Keratinocyte (primary cell): Measurements from ENCODE around the gene BRD1. TPM values are rescaled to one million over a fixed set of nuclear protein-coding genes. Genes with fewer than 3 reads are reported as not detected.
"Not testable (repeated sequence)": the region's sequence is repeated elsewhere in the genome, so short reads cannot be mapped to it uniquely, and the experiment has no call there.

ENCODE experiments used
- DNase-seq: peaks from one replicate; pipeline ENCODE4 v3.0.0-alpha.2; 2011; ENCODE audit warnings: low read depth, missing footprints, low spot score
- FAIRE-seq: peaks from 2 replicates; lab custom pipeline; 2011; peaks lifted over from hg19 to GRCh38; lab: Jason Lieb, UNC
- H2AFZ ChIP-seq: 2 replicates; pipeline ENCODE4 v1.6.0; 2012; ENCODE audit warnings: low read length, control low read depth, inconsistent platforms; ENCODE audit not compliant: control insufficient read depth
- H3K27ac ChIP-seq: 2 replicates; pipeline ENCODE4 v1.5.1; 2011; ENCODE audit warnings: low read length; ENCODE audit not compliant: control insufficient read depth, insufficient read depth
- H3K27me3 ChIP-seq: 3 replicates; pipeline ENCODE4 v1.6.0; 2011; ENCODE audit warnings: low read length; ENCODE audit not compliant: control insufficient read depth, insufficient read depth; ENCODE audit errors: extremely low read depth
- H3K36me3 ChIP-seq, 2 experiments: 2 replicates in 1 of 2; 3 replicates in 1 of 2; pipeline ENCODE4 v1.5.1; 2011; ENCODE audit warnings: low read length in 2 of 2, mild to moderate bottlenecking in 1 of 2; ENCODE audit not compliant: control insufficient read depth in 2 of 2, insufficient read depth in 2 of 2; ENCODE audit errors: extremely low read depth in 1 of 2
- H3K4me1 ChIP-seq: 3 replicates; pipeline ENCODE4 v1.5.1; 2011; ENCODE audit warnings: low read length; ENCODE audit not compliant: control insufficient read depth, insufficient read depth; ENCODE audit errors: extremely low read depth
- H3K4me2 ChIP-seq: 3 replicates; pipeline ENCODE4 v1.6.0; 2011; ENCODE audit warnings: low read depth, low read length; ENCODE audit not compliant: control insufficient read depth, insufficient read depth; ENCODE audit errors: extremely low read depth
- H3K4me3 ChIP-seq, 3 experiments: fragments of 200-600 bp in 1 of 3; sonication (generic) in 1 of 3; 2 replicates in 2 of 3; 3 replicates in 1 of 3; pipeline ENCODE4 v1.5.1; 2011 to 2016; ENCODE audit warnings: low read length in 3 of 3, mild to moderate bottlenecking in 3 of 3, control low read depth in 2 of 3, inconsistent platforms in 1 of 3, low read depth in 1 of 3, mixed read lengths in 1 of 3, mixed run types in 1 of 3, moderate library complexity in 1 of 3; ENCODE audit not compliant: control insufficient read depth in 2 of 3, insufficient read depth in 2 of 3; ENCODE audit errors: extremely low read depth in 1 of 3
- H3K79me2 ChIP-seq: 2 replicates; pipeline ENCODE4 v1.6.0; 2012; ENCODE audit warnings: low read length; ENCODE audit not compliant: control insufficient read depth, insufficient read depth
- H3K9ac ChIP-seq: 3 replicates; pipeline ENCODE4 v1.6.0; 2011; ENCODE audit warnings: low read length; ENCODE audit not compliant: control insufficient read depth, insufficient read depth; ENCODE audit errors: extremely low read depth
- H3K9me1 ChIP-seq: 3 replicates; pipeline ENCODE4 v1.6.0; 2011; ENCODE audit warnings: low read length; ENCODE audit not compliant: control insufficient read depth, insufficient read depth; ENCODE audit errors: extremely low read depth
- H3K9me3 ChIP-seq: 2 replicates; pipeline ENCODE4 v1.5.1; 2012; ENCODE audit warnings: low read depth, low read length; ENCODE audit not compliant: control insufficient read depth
- H4K20me1 ChIP-seq: 3 replicates; pipeline ENCODE4 v1.6.0; 2011; ENCODE audit warnings: low read length; ENCODE audit not compliant: control insufficient read depth, insufficient read depth; ENCODE audit errors: extremely low read depth
- EZH2 ChIP-seq: IDR thresholded peaks from one replicate; pipeline ENCODE4 v1.6.1; 2012; ENCODE audit warnings: inconsistent platforms, mild to moderate bottlenecking, low read length, moderate library complexity
- dilution Hi-C: fragments of 300-500 bp; cut with MboI; formaldehyde crosslinking; loops from one replicate; pipeline ENCODE4 v1.7.0; 2020; ENCODE audit warnings: low sequenced_read_pairs; ENCODE audit not compliant: extremely low pct_ligation_motif_present
- polyA plus RNA-seq, 5 experiments: library from polyadenylated mRNA; depleted of rRNA in 3 of 5; stranded (reverse) in 3 of 5; stranded (forward) in 1 of 5; unstranded in 1 of 5; fragments of >200 nt; gene quantifications; 1 replicate in 1 of 5; 2 replicates in 3 of 5; 3 replicates in 1 of 5; pipeline versions ENCODE4 v1.2.1 to v1.2.3, GENCODE V29; 2011 to 2012; ENCODE audit warnings: missing spikeins in 2 of 5, low read depth in 1 of 5, low replicate concordance in 1 of 5
- TF ChIP-seq, protein P1 (sequence below), 3 experiments: IDR thresholded peaks in 1 of 3; conservative IDR thresholded peaks in 1 of 3; optimal IDR thresholded peaks in 1 of 3; 2 replicates in 2 of 3; 3 replicates in 1 of 3; pipeline versions ENCODE3 to v1.5.1; 2011; ENCODE audit warnings: low read length in 3 of 3, mild to moderate bottlenecking in 3 of 3, moderate library complexity in 2 of 3, control low read depth in 1 of 3, inconsistent platforms in 1 of 3; ENCODE audit not compliant: insufficient read depth in 2 of 3; ENCODE audit errors: extremely low read depth in 1 of 3

Gene BRD1
- polyA plus RNA-seq, 1 donor (not counting 4 experiments of a cell fraction or from before 2014, with no cell fraction given): 4.3 TPM

DNA sequence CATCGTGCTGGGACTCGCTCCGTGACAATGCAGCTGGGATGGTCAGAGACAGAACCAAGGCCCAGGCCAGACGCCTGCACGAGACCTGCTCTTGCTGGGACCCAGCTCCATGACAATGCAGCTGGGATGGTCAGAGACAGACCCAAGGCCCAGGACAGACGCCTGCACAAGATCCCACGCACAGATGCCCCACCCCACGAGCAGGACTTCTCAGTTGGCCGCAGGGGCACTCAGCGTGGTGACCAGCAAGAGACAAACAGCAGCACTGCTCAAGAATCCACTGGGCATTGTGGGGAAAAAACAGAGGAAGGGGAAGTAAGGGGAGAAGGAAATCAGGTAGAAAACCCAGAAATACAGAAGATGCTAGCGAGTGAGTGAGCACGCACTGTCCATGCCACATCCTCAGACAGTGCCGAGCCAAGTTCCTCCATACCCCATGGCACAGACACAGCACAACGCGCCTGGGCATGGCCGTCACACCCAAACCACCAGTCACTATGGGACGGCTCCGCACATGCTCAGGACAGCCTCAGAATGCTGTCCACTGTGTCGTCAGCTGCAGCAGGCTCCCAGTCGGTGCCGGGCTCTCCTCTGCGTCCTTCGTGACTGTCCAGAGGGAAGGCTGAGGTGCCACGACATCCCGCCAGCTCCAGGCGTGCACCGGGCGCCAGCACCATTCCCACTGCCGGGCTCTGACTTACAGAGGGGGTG, 44.5 kb downstream of the BRD1 start:
- Histone ChIP-seq H4K20me1 (peaks cover 5% of the 10 kb centered on the region), H3K27ac (no peak overlapping the region), H3K4me1 (peaks cover 5% of the 10 kb centered on the region), H3K4me3 (no peak overlapping the region), H3K79me2 (peaks cover 69% of the 10 kb centered on the region), H2AFZ (no peak overlapping the region), H3K27me3 (no peaks in the 10 kb centered on the region), H3K36me3 (peaks cover 20 to 23% of the 10 kb centered on the region in 2 experiments), H3K4me2 (no peak overlapping the region), H3K9ac (no peak overlapping the region), H3K9me3 (no peaks in the 10 kb centered on the region), H3K9me1 (no peaks in the 10 kb centered on the region)
- dilution Hi-C loops: no loop called here
- DNase-seq (no peak), FAIRE-seq (peak; percentile 48)
- no peak for TF ChIP-seq EZH2
- TF ChIP-seq, protein P1, sequence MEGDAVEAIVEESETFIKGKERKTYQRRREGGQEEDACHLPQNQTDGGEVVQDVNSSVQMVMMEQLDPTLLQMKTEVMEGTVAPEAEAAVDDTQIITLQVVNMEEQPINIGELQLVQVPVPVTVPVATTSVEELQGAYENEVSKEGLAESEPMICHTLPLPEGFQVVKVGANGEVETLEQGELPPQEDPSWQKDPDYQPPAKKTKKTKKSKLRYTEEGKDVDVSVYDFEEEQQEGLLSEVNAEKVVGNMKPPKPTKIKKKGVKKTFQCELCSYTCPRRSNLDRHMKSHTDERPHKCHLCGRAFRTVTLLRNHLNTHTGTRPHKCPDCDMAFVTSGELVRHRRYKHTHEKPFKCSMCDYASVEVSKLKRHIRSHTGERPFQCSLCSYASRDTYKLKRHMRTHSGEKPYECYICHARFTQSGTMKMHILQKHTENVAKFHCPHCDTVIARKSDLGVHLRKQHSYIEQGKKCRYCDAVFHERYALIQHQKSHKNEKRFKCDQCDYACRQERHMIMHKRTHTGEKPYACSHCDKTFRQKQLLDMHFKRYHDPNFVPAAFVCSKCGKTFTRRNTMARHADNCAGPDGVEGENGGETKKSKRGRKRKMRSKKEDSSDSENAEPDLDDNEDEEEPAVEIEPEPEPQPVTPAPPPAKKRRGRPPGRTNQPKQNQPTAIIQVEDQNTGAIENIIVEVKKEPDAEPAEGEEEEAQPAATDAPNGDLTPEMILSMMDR (optimal IDR thresholded peaks at IDR 0.05 in 1 of 3, IDR thresholded peaks at IDR 0.05 in 1 of 3, conservative IDR thresholded peaks at IDR 0.05 in 1 of 3; ENCODE audit: extremely low read depth in 1 of 3, insufficient read depth in 2 of 3, low read length in 3 of 3): no peak

DNA sequence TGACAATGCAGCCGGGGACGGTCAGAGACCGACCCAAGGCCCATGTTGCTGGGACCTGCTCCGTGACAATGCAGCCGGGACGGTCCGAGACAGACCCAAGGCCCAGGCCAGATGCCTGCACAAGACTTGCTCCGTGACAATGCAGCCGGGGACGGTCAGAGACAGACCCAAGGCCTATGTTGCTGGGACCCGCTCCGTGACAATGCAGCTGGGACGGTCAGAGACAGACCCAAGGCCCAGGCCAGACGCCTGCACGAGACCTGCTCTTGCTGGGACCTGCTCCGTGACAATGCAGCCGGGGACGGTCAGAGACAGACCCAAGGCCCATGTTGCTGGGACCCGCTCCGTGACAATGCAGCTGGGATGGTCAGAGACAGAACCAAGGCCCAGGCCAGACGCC, 45.8 kb downstream of the BRD1 start:
- H3K79me2 ChIP-seq: peaks cover 66% of the 10 kb centered on the region
- H3K4me1 ChIP-seq, DNase-seq: not testable (repeated sequence)

More for the DNA sequence above, 45.8 kb downstream of the BRD1 start:
- FAIRE-seq, H3K4me3 ChIP-seq, H3K4me2 ChIP-seq, H4K20me1 ChIP-seq, H3K9me3 ChIP-seq, H2AFZ ChIP-seq, H3K27ac ChIP-seq, H3K9me1 ChIP-seq, dilution Hi-C loops, H3K9ac ChIP-seq, H3K27me3 ChIP-seq: not testable (repeated sequence)
- peaks cover 18 to 19% of the 10 kb centered on the region in 2 experiments for H3K36me3 ChIP-seq
